K562 (cell line): ENCODE measurements around the gene BSCL2. TPM values are rescaled to one million over a fixed set of nuclear protein-coding genes. Genes with fewer than 3 reads are reported as not detected.
A peak's percentile ranks its signal among the peaks of the same experiment; 100 is the strongest.

Experiments
- BACH1 ChIP-seq: fragments of 200-800 bp; sonication (Bioruptor generic); IDR thresholded peaks from 2 replicates; pipeline ENCODE4 v1.6.1; 2016; ENCODE audit warnings: missing genetic modification characterization, missing compliant biosample characterization
- CREM ChIP-seq: IDR thresholded peaks from 2 replicates; pipeline ENCODE4 v1.6.1; 2014; ENCODE audit warnings: antibody characterized with exemption, low read depth
- GATA2 ChIP-seq: sonication (generic); formaldehyde crosslinking; IDR thresholded peaks from 2 replicates; pipeline ENCODE4 v1.4.0; 2020; ENCODE audit warnings: mild to moderate bottlenecking, missing genetic modification reagents
- MAZ ChIP-seq, 2 experiments: fragments of 450-650 bp in 1 of 2; sonication (generic) in 1 of 2; formaldehyde crosslinking; IDR thresholded peaks in 1 of 2; conservative IDR thresholded peaks in 1 of 2; 2 replicates each; pipeline versions ENCODE4 v1.4.0 to v1.5.0; 2020; ENCODE audit warnings: mild to moderate bottlenecking in 1 of 2, missing genetic modification reagents in 1 of 2
- MEF2D ChIP-seq: conservative IDR thresholded peaks from 2 replicates; pipeline ENCODE4 v1.6.1; 2016; ENCODE audit warnings: low read depth, missing genetic modification characterization, missing compliant biosample characterization
- PCBP1 ChIP-seq: fragments of 200-400 bp; formaldehyde crosslinking; IDR thresholded peaks from 2 replicates; pipeline ENCODE4 v1.6.1; 2018; ENCODE audit warnings: mild to moderate bottlenecking, low read depth, low read length; ENCODE audit not compliant: poor library complexity, severe bottlenecking
- PYGO2 ChIP-seq: fragments of 450-650 bp; IDR thresholded peaks from 2 replicates; pipeline ENCODE4 v1.6.1; 2016; ENCODE audit warnings: mild to moderate bottlenecking, missing genetic modification characterization, moderate library complexity, missing compliant biosample characterization
- RBM34 ChIP-seq: fragments of 200-400 bp; formaldehyde crosslinking; IDR thresholded peaks from 2 replicates; pipeline ENCODE4 v1.6.1; 2018; ENCODE audit warnings: low read length, borderline replicate concordance; ENCODE audit not compliant: insufficient read depth
- SP1 ChIP-seq: sonication (generic); formaldehyde crosslinking; IDR thresholded peaks from 2 replicates; pipeline ENCODE4 v1.8.1; 2022; ENCODE audit warnings: mild to moderate bottlenecking, missing genetic modification reagents
- TCFL5 ChIP-seq: fragments of 250-450 bp; sonication (Bioruptor Pico); conservative IDR thresholded peaks from 2 replicates; pipeline ENCODE4 v1.6.1; 2021; ENCODE audit warnings: mild to moderate bottlenecking, moderate library complexity, matching md5 sums
- YY1 ChIP-seq, 3 experiments: IDR thresholded peaks; 2 replicates each; pipeline ENCODE4 v1.6.1; 2011; ENCODE audit warnings: low read length in 2 of 3, mild to moderate bottlenecking in 2 of 3, moderate library complexity in 2 of 3, borderline replicate concordance in 1 of 3, control low read depth in 1 of 3, low read depth in 1 of 3; ENCODE audit not compliant: insufficient read depth in 3 of 3, insufficient replicate concordance in 2 of 3, control insufficient read depth in 1 of 3, insufficient read length in 1 of 3; ENCODE audit errors: extremely low read depth in 1 of 3
- ZNF140 ChIP-seq: fragments of 250-450 bp; sonication (Bioruptor Pico); IDR thresholded peaks from 2 replicates; pipeline ENCODE4 v1.8.0; 2021; ENCODE audit warnings: moderate library complexity, mild to moderate bottlenecking, inconsistent platforms
- ZNF589 ChIP-seq: fragments of 200-800 bp; sonication (Bioruptor generic); IDR thresholded peaks from 2 replicates; pipeline ENCODE4 v1.6.1; 2016; ENCODE audit warnings: low read depth, missing genetic modification characterization, missing compliant biosample characterization
- polyA plus RNA-seq, 8 experiments: library from polyadenylated mRNA; depleted of rRNA in 4 of 8; stranded (reverse) in 5 of 8; unstranded in 3 of 8; fragments of >200 nt; fragmentation: Nextera tagmentation in 2 of 8; fragmentation: Illumina TruSeq in 1 of 8; extraction: Ambion mirVana in 2 of 8; extraction: Trizol in 1 of 8; gene quantifications; 2 replicates each; pipeline versions ENCODE4 v1.2.1 to v1.2.3, GENCODE V29; 2011 to 2014; ENCODE audit warnings: inconsistent platforms in 1 of 8, missing spikeins in 1 of 8
- total RNA-seq, 7 experiments: library from RNA; depleted of rRNA in 6 of 7; stranded (reverse); fragments of >200 nt in 6 of 7; fragmentation: Illumina TruSeq in 2 of 7; extraction: Trizol in 2 of 7; gene quantifications; 2 replicates each; pipeline versions ENCODE4 v1.2.1 to v1.2.3, GENCODE V29; 2011 to 2021; ENCODE audit warnings: low replicate concordance in 1 of 7
- TF ChIP-seq, protein P1 (sequence below): sonication (generic); formaldehyde crosslinking; IDR thresholded peaks from 2 replicates; pipeline ENCODE4 v1.8.0; 2022; ENCODE audit warnings: mild to moderate bottlenecking, missing genetic modification reagents
- TF ChIP-seq, protein P2 (sequence below): fragments of 450-650 bp; formaldehyde crosslinking; IDR thresholded peaks from 2 replicates; pipeline ENCODE4 v1.4.0; 2020; ENCODE audit warnings: mild to moderate bottlenecking
- TF ChIP-seq, protein P3 (sequence below): fragments of 250-450 bp; sonication (Bioruptor Pico); IDR thresholded peaks from 2 replicates; pipeline ENCODE4 v1.8.0; 2021; ENCODE audit warnings: moderate library complexity, mild to moderate bottlenecking, inconsistent platforms
- TF ChIP-seq, protein P4 (sequence below): IDR thresholded peaks from 2 replicates; pipeline ENCODE4 v1.6.1; 2014; ENCODE audit warnings: antibody characterized with exemption
- TF ChIP-seq, protein P5 (sequence below): IDR thresholded peaks from 2 replicates; pipeline ENCODE4 v1.6.1; 2011; ENCODE audit not compliant: insufficient read length; ENCODE audit errors: extremely low read depth

The BSCL2 gene
- total and polyA plus RNA-seq, 9 of the 15 experiments (the other 6 are each of a cell fraction or from before 2014, with no cell fraction given) = 18.9 to 51.7 (median 35.2) TPM

DNA sequence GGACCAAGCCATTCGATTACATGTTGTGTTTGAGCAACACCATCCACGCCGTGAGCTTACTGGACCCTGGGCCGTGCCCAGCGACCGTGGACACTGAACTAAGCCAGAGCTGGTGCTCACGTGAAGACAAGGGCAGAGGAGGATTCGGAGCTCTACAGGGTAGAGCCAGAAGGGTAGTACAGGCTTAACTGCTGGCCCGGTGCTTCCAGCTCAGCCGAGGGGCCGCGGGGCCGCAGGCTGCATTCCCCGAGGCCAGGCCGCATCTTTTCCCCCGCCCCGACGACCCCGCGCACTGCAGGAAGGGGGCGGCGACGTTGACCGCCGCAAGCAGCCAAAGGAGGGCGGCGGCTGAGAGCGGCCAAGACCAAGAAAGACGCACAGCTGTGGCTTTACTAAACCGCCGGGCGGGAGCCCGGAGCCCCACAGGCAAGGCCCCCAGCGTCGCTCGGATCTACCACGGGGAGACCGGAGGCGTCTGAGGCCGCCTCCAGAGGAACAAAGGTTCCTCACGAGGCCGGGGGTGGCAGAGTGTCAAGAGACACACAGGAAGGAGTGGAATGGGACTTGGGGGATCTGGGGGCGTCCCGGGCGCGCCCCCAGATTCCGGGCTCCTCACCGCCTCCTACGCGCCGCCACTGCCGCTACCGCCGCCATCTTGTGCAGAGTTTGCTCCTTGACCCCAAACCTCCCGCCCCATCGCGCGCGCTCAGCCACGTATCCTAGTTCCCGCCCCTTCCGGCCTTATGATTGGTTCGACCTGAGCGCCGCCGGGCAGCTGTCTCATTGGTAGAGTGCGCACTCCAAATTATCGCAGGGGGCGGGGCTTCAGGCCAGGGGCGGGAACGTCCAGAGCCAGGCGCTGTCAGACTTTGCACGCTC, 61.0 kb downstream of the BSCL2 start, which contains the start of gene GANAB (continued):
- TF ChIP-seq, protein P1, sequence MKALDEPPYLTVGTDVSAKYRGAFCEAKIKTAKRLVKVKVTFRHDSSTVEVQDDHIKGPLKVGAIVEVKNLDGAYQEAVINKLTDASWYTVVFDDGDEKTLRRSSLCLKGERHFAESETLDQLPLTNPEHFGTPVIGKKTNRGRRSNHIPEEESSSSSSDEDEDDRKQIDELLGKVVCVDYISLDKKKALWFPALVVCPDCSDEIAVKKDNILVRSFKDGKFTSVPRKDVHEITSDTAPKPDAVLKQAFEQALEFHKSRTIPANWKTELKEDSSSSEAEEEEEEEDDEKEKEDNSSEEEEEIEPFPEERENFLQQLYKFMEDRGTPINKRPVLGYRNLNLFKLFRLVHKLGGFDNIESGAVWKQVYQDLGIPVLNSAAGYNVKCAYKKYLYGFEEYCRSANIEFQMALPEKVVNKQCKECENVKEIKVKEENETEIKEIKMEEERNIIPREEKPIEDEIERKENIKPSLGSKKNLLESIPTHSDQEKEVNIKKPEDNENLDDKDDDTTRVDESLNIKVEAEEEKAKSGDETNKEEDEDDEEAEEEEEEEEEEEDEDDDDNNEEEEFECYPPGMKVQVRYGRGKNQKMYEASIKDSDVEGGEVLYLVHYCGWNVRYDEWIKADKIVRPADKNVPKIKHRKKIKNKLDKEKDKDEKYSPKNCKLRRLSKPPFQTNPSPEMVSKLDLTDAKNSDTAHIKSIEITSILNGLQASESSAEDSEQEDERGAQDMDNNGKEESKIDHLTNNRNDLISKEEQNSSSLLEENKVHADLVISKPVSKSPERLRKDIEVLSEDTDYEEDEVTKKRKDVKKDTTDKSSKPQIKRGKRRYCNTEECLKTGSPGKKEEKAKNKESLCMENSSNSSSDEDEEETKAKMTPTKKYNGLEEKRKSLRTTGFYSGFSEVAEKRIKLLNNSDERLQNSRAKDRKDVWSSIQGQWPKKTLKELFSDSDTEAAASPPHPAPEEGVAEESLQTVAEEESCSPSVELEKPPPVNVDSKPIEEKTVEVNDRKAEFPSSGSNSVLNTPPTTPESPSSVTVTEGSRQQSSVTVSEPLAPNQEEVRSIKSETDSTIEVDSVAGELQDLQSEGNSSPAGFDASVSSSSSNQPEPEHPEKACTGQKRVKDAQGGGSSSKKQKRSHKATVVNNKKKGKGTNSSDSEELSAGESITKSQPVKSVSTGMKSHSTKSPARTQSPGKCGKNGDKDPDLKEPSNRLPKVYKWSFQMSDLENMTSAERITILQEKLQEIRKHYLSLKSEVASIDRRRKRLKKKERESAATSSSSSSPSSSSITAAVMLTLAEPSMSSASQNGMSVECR (CRISPR knock-in tag) = no peak; the same call in 1 of the 2 replicates
- TF ChIP-seq RBM34 (no peak), ZNF140 (CRISPR knock-in tag) (no peak), MEF2D (no peak; the same call in 1 of the 2 replicates), GATA2 (CRISPR knock-in tag) (no peak), ZNF589 (CRISPR knock-in tag) (no peak), PYGO2 (tag) (no peak), SP1 (CRISPR knock-in tag) (peak; percentile 95), YY1 (IDR thresholded peaks at IDR 0.05; ENCODE audit: borderline replicate concordance in 1 of 3, control insufficient read depth in 1 of 3, extremely low read depth in 1 of 3, insufficient read depth in 3 of 3, insufficient read length in 1 of 3, insufficient replicate concordance in 2 of 3, low read depth in 1 of 3, low read length in 2 of 3) (peak; percentile 93 to 98 (median 97)), MAZ (CRISPR knock-in tag; conservative IDR thresholded peaks at IDR 0.05 in 1 of 2, IDR thresholded peaks at IDR 0.05 in 1 of 2) (peak; percentile 74 to 75), PCBP1 (no peak), BACH1 (no peak), CREM (peak; percentile 93), TCFL5 (no peak)
- TF ChIP-seq, protein P2, sequence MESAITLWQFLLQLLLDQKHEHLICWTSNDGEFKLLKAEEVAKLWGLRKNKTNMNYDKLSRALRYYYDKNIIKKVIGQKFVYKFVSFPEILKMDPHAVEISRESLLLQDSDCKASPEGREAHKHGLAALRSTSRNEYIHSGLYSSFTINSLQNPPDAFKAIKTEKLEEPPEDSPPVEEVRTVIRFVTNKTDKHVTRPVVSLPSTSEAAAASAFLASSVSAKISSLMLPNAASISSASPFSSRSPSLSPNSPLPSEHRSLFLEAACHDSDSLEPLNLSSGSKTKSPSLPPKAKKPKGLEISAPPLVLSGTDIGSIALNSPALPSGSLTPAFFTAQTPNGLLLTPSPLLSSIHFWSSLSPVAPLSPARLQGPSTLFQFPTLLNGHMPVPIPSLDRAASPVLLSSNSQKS (CRISPR knock-in tag) = no peak
- TF ChIP-seq, protein P3, sequence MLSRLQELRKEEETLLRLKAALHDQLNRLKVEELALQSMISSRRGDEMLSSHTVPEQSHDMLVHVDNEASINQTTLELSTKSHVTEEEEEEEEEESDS (CRISPR knock-in tag) = no peak
- TF ChIP-seq, protein P4, sequence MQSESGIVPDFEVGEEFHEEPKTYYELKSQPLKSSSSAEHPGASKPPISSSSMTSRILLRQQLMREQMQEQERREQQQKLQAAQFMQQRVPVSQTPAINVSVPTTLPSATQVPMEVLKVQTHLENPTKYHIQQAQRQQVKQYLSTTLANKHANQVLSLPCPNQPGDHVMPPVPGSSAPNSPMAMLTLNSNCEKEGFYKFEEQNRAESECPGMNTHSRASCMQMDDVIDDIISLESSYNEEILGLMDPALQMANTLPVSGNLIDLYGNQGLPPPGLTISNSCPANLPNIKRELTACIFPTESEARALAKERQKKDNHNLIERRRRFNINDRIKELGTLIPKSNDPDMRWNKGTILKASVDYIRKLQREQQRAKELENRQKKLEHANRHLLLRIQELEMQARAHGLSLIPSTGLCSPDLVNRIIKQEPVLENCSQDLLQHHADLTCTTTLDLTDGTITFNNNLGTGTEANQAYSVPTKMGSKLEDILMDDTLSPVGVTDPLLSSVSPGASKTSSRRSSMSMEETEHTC = no peak; the same call in 1 of the 2 replicates
- TF ChIP-seq, protein P5, sequence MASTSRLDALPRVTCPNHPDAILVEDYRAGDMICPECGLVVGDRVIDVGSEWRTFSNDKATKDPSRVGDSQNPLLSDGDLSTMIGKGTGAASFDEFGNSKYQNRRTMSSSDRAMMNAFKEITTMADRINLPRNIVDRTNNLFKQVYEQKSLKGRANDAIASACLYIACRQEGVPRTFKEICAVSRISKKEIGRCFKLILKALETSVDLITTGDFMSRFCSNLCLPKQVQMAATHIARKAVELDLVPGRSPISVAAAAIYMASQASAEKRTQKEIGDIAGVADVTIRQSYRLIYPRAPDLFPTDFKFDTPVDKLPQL = no peak
